Liver (tissue), 2 donors: Measurements from ENCODE around the gene TESPA1.

Experiments
- CTCF ChIP-seq: fragments of 150-350 bp; IDR thresholded peaks from 2 replicates; pipeline ENCODE4 v1.5.1; 2017; ENCODE audit warnings: improper control_type of control experiment, low read depth, low read length; ENCODE audit not compliant: missing input control
- ZBTB33 ChIP-seq: IDR thresholded peaks from 2 replicates; pipeline ENCODE4 v1.6.1; 2016; ENCODE audit warnings: antibody characterized with exemption
- donor health status: healthy.

- TF ChIP-seq ZBTB33, result no peak
- no peak for TF ChIP-seq CTCF
Observed at GRCh38 chr12:55034218-55034617, 49.7 kb upstream of the TESPA1 start.
